Calu3 (cell line): ENCODE measurements around the gene TTLL5. TPM values are rescaled to one million over a fixed set of nuclear protein-coding genes. Genes with fewer than 3 reads are reported as not detected.

Experiments used
- BruUV-seq: library from RNA; stranded (reverse); fragments of 400-500 nt; replicated peaks from 2 replicates; lab custom pipeline; 2021; lab: Mats Ljungman, UMichigan
- CTCF ChIA-PET: fragments of 300-600 bp; sonication (Branson Sonifier 250); formaldehyde crosslinking; loops from one replicate; lab custom pipeline; 2022; ENCODE audit warnings: antibody characterized with exemption; lab: Charles Lee
- DNase-seq: peaks from one replicate; pipeline ENCODE4 v3.0.0; 2022
- H3K27ac Mint-ChIP-seq: one replicate; pipeline ENCODE4 v1.8.0; 2022; ENCODE audit warnings: mixed read lengths; ENCODE audit not compliant: unreplicated experiment
- H3K27me3 Mint-ChIP-seq: one replicate; pipeline ENCODE4 v1.8.0; 2022; ENCODE audit warnings: mixed read lengths; ENCODE audit not compliant: unreplicated experiment
- H3K36me3 Mint-ChIP-seq: one replicate; pipeline ENCODE4 v1.8.0; 2022; ENCODE audit warnings: mild to moderate bottlenecking, moderate library complexity, mixed read lengths; ENCODE audit not compliant: insufficient read depth, unreplicated experiment
- H3K4me1 Mint-ChIP-seq: one replicate; pipeline ENCODE4 v1.8.0; 2022; ENCODE audit warnings: mild to moderate bottlenecking, low read depth, mixed read lengths; ENCODE audit not compliant: unreplicated experiment
- H3K4me3 Mint-ChIP-seq: one replicate; pipeline ENCODE4 v1.8.0; 2022; ENCODE audit warnings: mild to moderate bottlenecking, low read depth, moderate library complexity, mixed read lengths; ENCODE audit not compliant: unreplicated experiment
- H3K9me3 Mint-ChIP-seq: one replicate; pipeline ENCODE4 v1.8.0; 2022; ENCODE audit warnings: low read depth, mixed read lengths; ENCODE audit not compliant: unreplicated experiment
- CTCF ChIP-seq: fragments of 200-600 bp; IDR thresholded peaks from one replicate; pipeline ENCODE4 v1.8.0; 2022; ENCODE audit warnings: antibody characterized with exemption; ENCODE audit not compliant: unreplicated experiment
- intact Hi-C: fragments of 100-400 bp; cut with micrococcal nuclease; formaldehyde crosslinking; loops from one replicate; pipeline ENCODE4 v1.10.0; 2022; ENCODE audit not compliant: unreplicated experiment
- total RNA-seq: library from RNA; stranded (reverse); gene quantifications from 2 replicates; pipeline ENCODE4 v1.2.3, GENCODE V29; 2022

Gene TTLL5
- total RNA-seq, 1 experiment from 2014 or later = 47.5 TPM

- H3K4me3 Mint-ChIP-seq = no peak overlapping the region
- no peak for TF ChIP-seq CTCF
- no peaks in the 10 kb centered on the region for H3K36me3 Mint-ChIP-seq
- intact Hi-C loops = no loop called here
- H3K27ac Mint-ChIP-seq = no peak overlapping the region
- CTCF ChIA-PET = interaction anchor here (0.8 kb wide), 1 partner anchor 94 kb away, joined by 5 read pairs; no protein-coding TSS in a partner anchor
- BruUV-seq = no TSS peak
- no peak for DNase-seq
- no peaks in the 10 kb centered on the region for H3K27me3 Mint-ChIP-seq
- H3K4me1 Mint-ChIP-seq = no peaks in the 10 kb centered on the region
- H3K9me3 Mint-ChIP-seq = no peaks in the 10 kb centered on the region
Measured at GRCh38 chr14:75811872-75812499, 150.9 kb downstream of the TTLL5 start.

- TF ChIP-seq CTCF = no peak
- H3K4me3 Mint-ChIP-seq = no peak overlapping the region
- CTCF ChIA-PET = no interaction called here
Measured at GRCh38 chr14:75812622-75813021, 151.6 kb downstream of the TTLL5 start.

GRCh38 chr14:75820761-75821160 lies 159.7 kb downstream of the TTLL5 start:
- no peak overlapping the region for H3K4me3 Mint-ChIP-seq
- no peak overlapping the region for H3K27ac Mint-ChIP-seq
- BruUV-seq = no TSS peak
- H3K27me3 Mint-ChIP-seq = no peaks in the 10 kb centered on the region
- DNase-seq = no peak
- intact Hi-C loops = no loop called here
- H3K9me3 Mint-ChIP-seq = no peaks in the 10 kb centered on the region
- CTCF ChIA-PET = no interaction called here
- H3K4me1 Mint-ChIP-seq = peaks cover 15% of the 10 kb centered on the region
- TF ChIP-seq CTCF = no peak
- peaks cover 4% of the 10 kb centered on the region for H3K36me3 Mint-ChIP-seq

More at GRCh38 chr14:75812622-75813021, 151.6 kb downstream of the TTLL5 start:
- no peaks in the 10 kb centered on the region for H3K36me3 Mint-ChIP-seq
- H3K27ac Mint-ChIP-seq = no peak overlapping the region
- intact Hi-C loops = no loop called here
- no peaks in the 10 kb centered on the region for H3K4me1 Mint-ChIP-seq
- no peak for DNase-seq
- no peaks in the 10 kb centered on the region for H3K9me3 Mint-ChIP-seq
- BruUV-seq = no TSS peak
- no peaks in the 10 kb centered on the region for H3K27me3 Mint-ChIP-seq

GRCh38 chr14:75821831-75822521 lies 160.9 kb downstream of the TTLL5 start:
- TF ChIP-seq CTCF = no peak
- intact Hi-C loops = no loop called here
- H3K4me1 Mint-ChIP-seq = peaks cover 15% of the 10 kb centered on the region
- no TSS peak for BruUV-seq
- no peaks in the 10 kb centered on the region for H3K27me3 Mint-ChIP-seq
- no peaks in the 10 kb centered on the region for H3K9me3 Mint-ChIP-seq
- peaks cover 4% of the 10 kb centered on the region for H3K36me3 Mint-ChIP-seq
- no peak overlapping the region for H3K4me3 Mint-ChIP-seq
- CTCF ChIA-PET = interaction anchor here (1.0 kb wide), 2 partner anchors 85 to 161 kb away, joined by 4 to 6 read pairs; no protein-coding TSS in a partner anchor
- DNase-seq = no peak
- H3K27ac Mint-ChIP-seq = no peak overlapping the region
